IMR-90 (cell line): ENCODE measurements around the gene RASSF4.

Experiments
- BHLHE40 ChIP-seq: fragments of 150-350 bp; IDR thresholded peaks from 2 replicates; pipeline ENCODE4 v1.6.1; 2016; ENCODE audit warnings: mild to moderate bottlenecking, low read depth, low read length
- CEBPB ChIP-seq: IDR thresholded peaks from 2 replicates; pipeline ENCODE4 v1.6.1; 2012; ENCODE audit warnings: low read depth, low read length, improper control_type of control experiment
- ELK1 ChIP-seq: fragments of 150-350 bp; IDR thresholded peaks from 2 replicates; pipeline ENCODE4 v1.6.1; 2016; ENCODE audit warnings: low read depth, mild to moderate bottlenecking, low read length, moderate library complexity, borderline replicate concordance
- FOS ChIP-seq: fragments of 150-350 bp; IDR thresholded peaks from 2 replicates; pipeline ENCODE4 v1.6.1; 2016; ENCODE audit warnings: low read depth, low read length
- MAFK ChIP-seq: IDR thresholded peaks from 2 replicates; pipeline ENCODE4 v1.6.1; 2012; ENCODE audit warnings: low read depth, low read length, improper control_type of control experiment
- MAZ ChIP-seq: IDR thresholded peaks from 2 replicates; pipeline ENCODE4 v1.6.1; 2012; ENCODE audit warnings: low read depth, mild to moderate bottlenecking, low read length, improper control_type of control experiment, moderate library complexity, borderline replicate concordance
- MXI1 ChIP-seq: IDR thresholded peaks from 2 replicates; pipeline ENCODE4 v1.6.1; 2012; ENCODE audit warnings: low read depth, mild to moderate bottlenecking, low read length, moderate library complexity, borderline replicate concordance
- POLR2A ChIP-seq: IDR thresholded peaks from 2 replicates; pipeline ENCODE4 v1.6.1; 2012; ENCODE audit warnings: mild to moderate bottlenecking, low read depth, low read length
- RAD21 ChIP-seq: IDR thresholded peaks from 2 replicates; pipeline ENCODE4 v1.6.1; 2012; ENCODE audit warnings: low read length, improper control_type of control experiment
- RCOR1 ChIP-seq: IDR thresholded peaks from 2 replicates; pipeline ENCODE4 v1.6.1; 2012; ENCODE audit warnings: mild to moderate bottlenecking, low read length, improper control_type of control experiment; ENCODE audit not compliant: insufficient replicate concordance
- RFX5 ChIP-seq: IDR thresholded peaks from 2 replicates; pipeline ENCODE4 v1.8.0; 2012; ENCODE audit warnings: low read depth, mild to moderate bottlenecking, low read length, moderate library complexity
- SMC3 ChIP-seq: fragments of 150-350 bp; IDR thresholded peaks from 2 replicates; pipeline ENCODE4 v1.6.1; 2016; ENCODE audit warnings: low read depth, mild to moderate bottlenecking, antibody characterized with exemption, low read length, moderate library complexity
- USF2 ChIP-seq: fragments of 150-350 bp; IDR thresholded peaks from 2 replicates; pipeline ENCODE4 v1.6.1; 2017; ENCODE audit warnings: mild to moderate bottlenecking, antibody characterized with exemption, low read length, low read depth
- TF ChIP-seq, protein P1 (sequence below): conservative IDR thresholded peaks from 2 replicates; pipeline ENCODE4 v1.5.1; 2012; ENCODE audit warnings: mild to moderate bottlenecking, low read depth, low read length, improper control_type of control experiment

- TF ChIP-seq, protein P1, sequence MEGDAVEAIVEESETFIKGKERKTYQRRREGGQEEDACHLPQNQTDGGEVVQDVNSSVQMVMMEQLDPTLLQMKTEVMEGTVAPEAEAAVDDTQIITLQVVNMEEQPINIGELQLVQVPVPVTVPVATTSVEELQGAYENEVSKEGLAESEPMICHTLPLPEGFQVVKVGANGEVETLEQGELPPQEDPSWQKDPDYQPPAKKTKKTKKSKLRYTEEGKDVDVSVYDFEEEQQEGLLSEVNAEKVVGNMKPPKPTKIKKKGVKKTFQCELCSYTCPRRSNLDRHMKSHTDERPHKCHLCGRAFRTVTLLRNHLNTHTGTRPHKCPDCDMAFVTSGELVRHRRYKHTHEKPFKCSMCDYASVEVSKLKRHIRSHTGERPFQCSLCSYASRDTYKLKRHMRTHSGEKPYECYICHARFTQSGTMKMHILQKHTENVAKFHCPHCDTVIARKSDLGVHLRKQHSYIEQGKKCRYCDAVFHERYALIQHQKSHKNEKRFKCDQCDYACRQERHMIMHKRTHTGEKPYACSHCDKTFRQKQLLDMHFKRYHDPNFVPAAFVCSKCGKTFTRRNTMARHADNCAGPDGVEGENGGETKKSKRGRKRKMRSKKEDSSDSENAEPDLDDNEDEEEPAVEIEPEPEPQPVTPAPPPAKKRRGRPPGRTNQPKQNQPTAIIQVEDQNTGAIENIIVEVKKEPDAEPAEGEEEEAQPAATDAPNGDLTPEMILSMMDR = peak; percentile 95
- no peak for TF ChIP-seq POLR2A
- TF ChIP-seq CEBPB = no peak
- TF ChIP-seq BHLHE40 = no peak
- TF ChIP-seq MXI1 = no peak
- no peak for TF ChIP-seq USF2
- TF ChIP-seq SMC3 = peak; percentile 93
- TF ChIP-seq RCOR1 = peak; percentile 14
- TF ChIP-seq RAD21 = peak; percentile 94
- no peak for TF ChIP-seq MAFK
- no peak for TF ChIP-seq ELK1
- TF ChIP-seq RFX5 = no peak
- TF ChIP-seq FOS = no peak
- TF ChIP-seq MAZ = peak; percentile 44; the same call in 1 of the 2 replicates
Measured at GRCh38 chr10:44932517-44933450, 26.8 kb upstream of the RASSF4 start.
